Natural killer cell treated with Interleukin-12 subunit alpha and Interleukin-12 subunit beta and Interleukin-15 and Interleukin-18, amount 100 ng/mL, for 72 hours (primary cell): ENCODE data around the gene RAB11A. TPM values are rescaled to one million over a fixed set of nuclear protein-coding genes. Genes with fewer than 3 reads are reported as not detected.

Experiments used
- ATAC-seq, 2 donors: fragments of 150-1000 bp; cut with Tn5 transposase in 1 of 2; sonication (Bioruptor Pico), chemical (Tn5 transposase) in 1 of 2; 2 replicates each; pipeline ENCODE4 v1.10.0; 2021
- DNase-seq: peaks from one replicate; pipeline ENCODE4 v3.0.0; 2022; ENCODE audit warnings: low spot score
- H3K27ac Mint-ChIP-seq, 2 donors: 1 replicate in 1 of 2; 2 replicates in 1 of 2; pipeline ENCODE4 v1.8.0; 2022; ENCODE audit warnings: mixed read lengths in 2 of 2, mild to moderate bottlenecking in 1 of 2, moderate library complexity in 1 of 2
- H3K27me3 Mint-ChIP-seq, 2 donors: 1 replicate in 1 of 2; 2 replicates in 1 of 2; pipeline ENCODE4 v1.8.0; 2022; ENCODE audit warnings: mixed read lengths in 2 of 2
- H3K36me3 Mint-ChIP-seq: one replicate; pipeline ENCODE4 v1.8.0; 2022; ENCODE audit warnings: mixed read lengths
- H3K4me1 Mint-ChIP-seq, 2 donors: 1 replicate in 1 of 2; 2 replicates in 1 of 2; pipeline ENCODE4 v1.8.0; 2022; ENCODE audit warnings: low read depth in 2 of 2, mixed read lengths in 2 of 2, mild to moderate bottlenecking in 1 of 2
- H3K4me3 Mint-ChIP-seq: one replicate; pipeline ENCODE4 v1.8.0; 2022; ENCODE audit warnings: mixed read lengths
- H3K9me3 Mint-ChIP-seq: 2 replicates; pipeline ENCODE4 v1.8.0; 2022; ENCODE audit warnings: mixed read lengths
- total RNA-seq, 2 donors: library from RNA; stranded (reverse); gene quantifications; one replicate each; pipeline ENCODE4 v1.2.3, GENCODE V29; 2022

Gene RAB11A
- total RNA-seq, 2 donors from 2014 or later = 101 to 164 TPM

DNA sequence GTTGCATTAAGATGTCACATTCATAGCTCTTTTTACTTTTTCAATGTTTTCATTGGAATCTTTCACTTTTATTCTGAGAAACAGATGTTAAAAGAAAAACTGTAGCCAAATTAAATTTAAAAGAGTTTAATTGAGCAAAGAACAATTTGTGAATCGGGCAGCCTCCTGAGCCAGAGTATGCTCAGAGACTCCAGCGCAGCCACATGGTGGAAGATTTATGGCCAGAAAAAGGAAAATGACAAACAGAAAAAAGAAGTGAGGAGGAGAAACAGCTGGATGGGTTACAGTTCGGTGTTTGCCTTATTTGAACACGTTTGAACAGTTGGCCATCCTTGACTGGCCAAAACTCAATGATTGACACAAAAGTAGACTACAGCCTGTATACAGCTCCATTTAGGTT, 33.8 kb upstream of the RAB11A start:
- no peak overlapping the region for H3K4me3 Mint-ChIP-seq
- H3K9me3 Mint-ChIP-seq = no peaks in the 10 kb centered on the region
- H3K27me3 Mint-ChIP-seq = no peaks in the 10 kb centered on the region
- DNase-seq (no peak), ATAC-seq (no peak)
- peaks cover 32 to 49% of the 10 kb centered on the region in 2 donors for H3K4me1 Mint-ChIP-seq
- peak overlapping the region; percentile 24 to 99 for H3K27ac Mint-ChIP-seq
- H3K36me3 Mint-ChIP-seq = no peaks in the 10 kb centered on the region

DNA sequence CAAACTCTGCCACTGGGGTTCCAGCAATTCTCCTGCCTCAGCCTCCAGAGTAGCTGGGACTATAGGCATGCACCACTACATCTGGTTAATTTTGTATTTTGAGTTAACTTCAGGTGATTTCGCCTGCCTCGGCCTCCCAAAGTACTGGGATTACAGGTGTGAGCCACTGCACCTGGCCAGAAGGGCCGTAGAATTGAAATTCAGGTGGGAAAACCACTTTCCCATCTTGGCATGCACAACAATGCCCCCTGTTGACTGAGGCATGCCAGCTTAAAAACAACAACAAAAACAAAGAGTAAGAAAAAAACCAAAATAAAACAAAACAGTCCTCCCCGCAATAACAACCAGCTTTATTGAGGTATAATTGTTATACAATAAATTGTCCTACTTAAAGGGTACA, 32.6 kb upstream of the RAB11A start:
- no peaks in the 10 kb centered on the region for H3K27me3 Mint-ChIP-seq
- DNase-seq = no peak

DNA sequence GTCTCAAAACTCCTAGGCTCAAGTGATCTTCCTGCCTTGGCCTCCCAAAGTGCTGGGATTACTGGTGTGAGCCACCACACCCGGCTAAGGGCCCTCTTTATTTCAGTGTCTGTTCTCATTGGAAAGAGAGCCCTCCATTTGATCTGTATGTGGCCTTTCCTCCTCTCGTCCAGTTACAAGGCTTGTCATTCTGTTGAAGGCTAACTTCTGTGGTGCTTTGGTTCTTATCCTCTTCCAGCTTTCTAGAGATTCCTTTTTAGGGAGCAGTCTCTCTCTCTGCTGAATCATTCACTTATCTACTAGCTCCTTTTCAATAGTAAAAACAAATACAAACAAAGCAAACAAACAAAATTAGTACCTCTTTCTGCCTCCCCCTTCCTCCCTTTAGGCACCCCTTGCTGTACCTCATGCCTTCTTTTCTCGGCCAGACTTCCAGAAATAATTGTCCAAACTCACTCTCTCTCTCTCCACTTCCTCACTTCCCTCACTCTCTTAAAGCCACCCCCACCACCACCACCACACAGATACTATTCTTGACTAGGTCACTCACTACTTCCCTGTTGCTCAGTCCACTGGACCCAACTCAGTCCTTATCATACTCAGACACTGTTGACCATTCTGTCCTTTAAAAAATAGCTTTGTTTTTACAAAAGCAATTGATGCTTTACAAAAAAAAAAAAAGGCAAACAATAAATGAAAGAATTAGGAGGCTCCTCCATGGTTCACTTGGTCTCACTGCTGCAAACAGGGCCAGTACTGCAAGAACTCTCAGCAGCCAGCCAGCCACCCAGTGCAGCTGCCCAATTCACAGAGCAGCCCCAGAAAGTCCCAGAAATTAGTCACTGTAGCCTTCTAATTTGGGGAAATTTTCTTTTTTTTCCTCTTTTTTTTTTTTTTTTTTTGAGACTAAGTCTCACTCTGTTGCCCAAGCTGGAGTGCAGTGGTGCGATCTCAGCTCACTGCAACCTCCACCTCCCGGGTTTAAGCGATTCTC, 31.7 kb upstream of the RAB11A start:
- Mint-ChIP-seq H3K4me1 (peaks cover 22 to 38% of the 10 kb centered on the region in 2 donors), H3K36me3 (no peaks in the 10 kb centered on the region), H3K4me3 (no peak overlapping the region), H3K27ac (peak overlapping the region; percentile 60 to 73), H3K27me3 (no peaks in the 10 kb centered on the region), H3K9me3 (no peaks in the 10 kb centered on the region)
- ATAC-seq (peak in 1 of 2 donors; percentile 75), DNase-seq (no peak)

More for the DNA sequence above, 32.6 kb upstream of the RAB11A start:
- no peak for ATAC-seq
- no peaks in the 10 kb centered on the region for H3K9me3 Mint-ChIP-seq
- H3K36me3 Mint-ChIP-seq = no peaks in the 10 kb centered on the region
- H3K4me1 Mint-ChIP-seq = peaks cover 28 to 44% of the 10 kb centered on the region in 2 donors
- H3K27ac Mint-ChIP-seq = peak overlapping the region in 1 of 2 donors; percentile 52
- no peak overlapping the region for H3K4me3 Mint-ChIP-seq

- DNase-seq = no peak
- Mint-ChIP-seq H3K9me3 (no peaks in the 10 kb centered on the region), H3K4me3 (no peak overlapping the region), H3K36me3 (no peaks in the 10 kb centered on the region), H3K27ac (peak overlapping the region in 1 of 2 donors; percentile 34), H3K4me1 (peaks cover 6 to 20% of the 10 kb centered on the region in 2 donors), H3K27me3 (no peaks in the 10 kb centered on the region)
- ATAC-seq = no peak
These were observed 29.9 kb upstream of the RAB11A start for GRCh38 chr15:65839354-65839901.

GRCh38 chr15:65839985-65840384, 29.3 kb upstream of the RAB11A start:
- H3K9me3 Mint-ChIP-seq = no peaks in the 10 kb centered on the region
- no peak overlapping the region for H3K27ac Mint-ChIP-seq
- H3K36me3 Mint-ChIP-seq = no peaks in the 10 kb centered on the region
- ATAC-seq = no peak
- H3K4me3 Mint-ChIP-seq = no peak overlapping the region
- H3K27me3 Mint-ChIP-seq = no peaks in the 10 kb centered on the region
- no peak for DNase-seq
- H3K4me1 Mint-ChIP-seq = peaks cover 6 to 17% of the 10 kb centered on the region in 2 donors

- Mint-ChIP-seq H3K27ac (peak overlapping the region in 1 of 2 donors; percentile 31), H3K9me3 (no peaks in the 10 kb centered on the region), H3K27me3 (no peaks in the 10 kb centered on the region), H3K4me1 (peaks cover 6 to 10% of the 10 kb centered on the region in 2 donors), H3K4me3 (no peak overlapping the region), H3K36me3 (no peaks in the 10 kb centered on the region)
- ATAC-seq (no peak), DNase-seq (no peak)
These were observed 28.0 kb upstream of the RAB11A start for GRCh38 chr15:65841121-65841930.

GRCh38 chr15:65845826-65846519, 23.3 kb upstream of the RAB11A start:
- Mint-ChIP-seq H3K9me3 (no peaks in the 10 kb centered on the region), H3K27ac (no peak overlapping the region), H3K27me3 (no peaks in the 10 kb centered on the region), H3K4me1 (peaks cover 6 to 8% of the 10 kb centered on the region in 2 donors), H3K36me3 (no peaks in the 10 kb centered on the region), H3K4me3 (no peak overlapping the region)
- ATAC-seq (no peak), DNase-seq (no peak)

DNA sequence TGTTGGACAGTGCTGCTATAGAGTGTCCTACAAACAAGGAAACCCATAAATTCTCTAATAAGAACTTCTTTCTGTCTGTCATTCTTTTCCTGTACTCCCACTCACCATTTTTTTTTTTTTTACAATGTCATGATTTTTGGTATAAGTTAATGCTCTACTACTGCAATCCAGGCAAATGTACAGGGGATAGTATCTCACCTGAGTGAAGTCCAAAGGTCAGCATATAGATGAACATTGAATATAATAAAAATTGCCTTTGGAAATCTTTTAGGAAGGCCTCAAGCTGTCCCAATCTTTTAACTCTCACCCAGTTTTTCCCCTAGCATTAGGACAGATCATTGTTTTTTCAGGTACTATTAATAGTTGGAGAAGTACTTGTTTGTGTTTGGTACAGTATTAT, 21.3 kb upstream of the RAB11A start:
- DNase-seq (no peak), ATAC-seq (no peak)
- no peaks in the 10 kb centered on the region for H3K36me3 Mint-ChIP-seq
- H3K9me3 Mint-ChIP-seq = no peaks in the 10 kb centered on the region
- H3K4me3 Mint-ChIP-seq = no peak overlapping the region
- H3K27me3 Mint-ChIP-seq = no peaks in the 10 kb centered on the region
- H3K4me1 Mint-ChIP-seq = peaks cover 6 to 8% of the 10 kb centered on the region in 2 donors
- H3K27ac Mint-ChIP-seq = peak overlapping the region in 1 of 2 donors; percentile 66

DNA sequence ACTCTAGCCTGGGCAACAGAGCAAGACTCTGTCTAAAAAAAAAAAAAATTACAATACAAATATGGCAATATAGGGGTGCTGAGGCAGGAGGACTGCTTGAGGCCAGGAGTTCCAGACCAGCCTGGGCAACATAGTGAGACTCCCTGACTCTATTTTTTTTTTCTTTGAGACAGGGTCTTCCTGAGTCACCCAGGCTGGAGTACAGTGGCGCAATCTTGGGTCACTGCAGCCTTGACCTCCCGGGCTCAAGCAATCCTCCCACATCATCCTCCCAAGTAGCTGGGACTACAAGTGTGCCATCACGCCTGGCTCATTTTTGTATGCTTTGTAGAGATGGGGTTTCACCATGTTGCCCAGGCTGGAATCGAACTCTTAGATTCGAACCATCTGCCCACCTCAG, 17.3 kb upstream of the RAB11A start:
- Mint-ChIP-seq H3K36me3 (no peaks in the 10 kb centered on the region), H3K4me3 (no peak overlapping the region), H3K27me3 (no peaks in the 10 kb centered on the region), H3K4me1 (peaks cover 16 to 17% of the 10 kb centered on the region in 2 donors), H3K9me3 (no peaks in the 10 kb centered on the region), H3K27ac (no peak overlapping the region)
- DNase-seq = no peak
- ATAC-seq = no peak

GRCh38 chr15:65856821-65857455, 12.4 kb upstream of the RAB11A start:
- DNase-seq (no peak), ATAC-seq (no peak)
- Mint-ChIP-seq H3K4me3 (peak overlapping the region; percentile 39), H3K27me3 (no peaks in the 10 kb centered on the region), H3K36me3 (no peaks in the 10 kb centered on the region), H3K27ac (peak overlapping the region in 1 of 2 donors; percentile 30), H3K4me1 (peaks cover 24 to 30% of the 10 kb centered on the region in 2 donors), H3K9me3 (no peaks in the 10 kb centered on the region)

- Mint-ChIP-seq H3K27me3 (no peaks in the 10 kb centered on the region), H3K9me3 (no peaks in the 10 kb centered on the region), H3K36me3 (no peaks in the 10 kb centered on the region), H3K27ac (peak overlapping the region; percentile 65 to 79), H3K4me3 (peak overlapping the region; percentile 59), H3K4me1 (peaks cover 29 to 34% of the 10 kb centered on the region in 2 donors)
- ATAC-seq (peak; percentile 76 to 86), DNase-seq (no peak)
These were observed 11.4 kb upstream of the RAB11A start for GRCh38 chr15:65857718-65858402.

DNA sequence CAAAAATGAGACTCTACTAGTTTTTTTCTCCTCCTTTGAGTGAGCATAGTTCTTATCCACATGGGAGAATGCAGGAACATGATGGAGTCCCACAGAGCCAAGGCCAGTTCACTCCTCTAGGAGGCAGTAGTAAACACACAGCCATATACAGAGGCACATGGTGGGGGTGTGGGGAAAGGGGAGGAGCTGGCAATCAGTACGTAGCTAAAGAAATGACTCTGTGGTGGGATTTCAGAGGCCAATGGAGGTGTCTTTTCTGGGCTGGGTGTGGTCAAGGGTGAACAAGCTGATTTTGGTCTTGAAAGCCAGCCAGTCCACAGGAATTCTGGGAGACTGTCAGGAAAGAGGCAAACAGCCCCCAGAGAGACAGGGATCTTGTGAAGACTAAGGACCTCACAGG, 6.6 kb upstream of the RAB11A start:
- ATAC-seq (peak; percentile 92 to 95), DNase-seq (peak; percentile 79)
- no peak overlapping the region for H3K4me3 Mint-ChIP-seq
- peaks cover 22% of the 10 kb centered on the region in 2 donors for H3K4me1 Mint-ChIP-seq
- H3K36me3 Mint-ChIP-seq = no peaks in the 10 kb centered on the region
- no peaks in the 10 kb centered on the region for H3K9me3 Mint-ChIP-seq
- no peaks in the 10 kb centered on the region for H3K27me3 Mint-ChIP-seq
- peak overlapping the region in 1 of 2 donors; percentile 48 for H3K27ac Mint-ChIP-seq
